ENCODE results near the gene NKX2-8.
"Not testable (repeated sequence)": the region's sequence is repeated elsewhere in the genome, so short reads cannot be mapped to it uniquely, and the experiment has no call there.

The NKX2-8 gene

GRCh38 chr14:36579573-36580140 lies 2.8 kb downstream of the NKX2-8 start:
- no peak for FAIRE-seq

- FAIRE-seq, result no peak
Measured at GRCh38 chr14:36579001-36579555, 3.3 kb downstream of the NKX2-8 start.

GRCh38 chr14:36570065-36570464 lies 12.3 kb downstream of the NKX2-8 start:
- no peak for FAIRE-seq

- no peak for FAIRE-seq
Measured at GRCh38 chr14:36556811-36557433, 25.5 kb downstream of the NKX2-8 start.

DNA sequence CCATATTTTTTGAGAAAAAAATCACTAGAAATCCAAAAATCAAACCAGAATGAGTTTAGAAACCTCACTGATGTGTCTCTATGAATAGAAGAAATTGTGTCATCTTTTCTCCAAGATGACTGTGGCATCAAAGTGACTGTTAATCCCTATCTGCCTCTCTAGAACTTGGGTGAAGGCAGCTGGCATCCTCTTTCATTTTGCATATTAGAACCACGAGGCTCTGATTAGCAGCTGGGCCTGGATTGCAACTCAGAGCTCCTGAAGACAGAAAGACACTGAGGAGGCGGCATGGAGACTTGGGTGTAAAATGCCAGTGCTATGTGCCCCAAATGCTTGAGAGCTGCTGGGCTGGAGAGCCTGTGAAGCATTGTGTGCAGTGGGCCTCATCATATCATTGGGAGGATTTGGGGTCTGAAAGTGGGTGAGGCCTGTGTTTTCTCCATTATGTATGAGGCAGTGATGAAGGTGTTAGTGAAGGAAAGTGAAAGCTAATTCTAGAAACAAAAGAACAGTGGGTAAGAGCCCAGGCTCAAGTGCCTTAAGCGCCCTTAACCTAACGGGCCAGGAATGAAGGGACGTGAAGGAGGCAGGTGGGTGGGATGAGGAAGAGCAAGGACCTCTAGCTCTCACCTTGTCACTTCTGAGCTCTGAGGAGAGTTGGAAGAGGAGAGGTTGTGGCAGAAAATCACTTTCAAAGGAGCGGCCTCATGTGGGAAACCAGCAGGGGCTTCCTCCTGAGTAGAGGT lies 26.2 kb downstream of the NKX2-8 start:
- FAIRE-seq, result no peak

- FAIRE-seq, result peak; percentile 100
Measured at GRCh38 chr14:36553656-36554260, 28.7 kb downstream of the NKX2-8 start.

DNA sequence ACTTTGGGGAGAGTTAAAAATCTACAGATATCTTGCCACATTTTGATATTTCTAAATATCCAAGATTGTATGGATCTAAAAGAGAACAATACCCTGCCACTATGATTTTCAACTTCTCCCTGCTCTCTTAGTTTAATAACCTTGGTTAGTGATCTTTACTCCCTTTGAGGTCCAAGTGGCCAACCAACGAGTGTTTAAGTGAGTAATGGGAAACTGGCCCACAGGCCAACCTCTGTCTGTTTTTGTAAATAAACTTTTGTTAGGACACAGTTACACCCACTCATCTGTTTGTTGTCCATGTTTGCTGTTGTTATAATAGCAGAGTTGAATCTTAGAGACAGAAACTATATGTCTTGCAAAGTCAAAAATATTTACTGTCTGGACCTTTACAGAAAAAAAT lies 31.5 kb downstream of the NKX2-8 start:
- no peak for FAIRE-seq

DNA sequence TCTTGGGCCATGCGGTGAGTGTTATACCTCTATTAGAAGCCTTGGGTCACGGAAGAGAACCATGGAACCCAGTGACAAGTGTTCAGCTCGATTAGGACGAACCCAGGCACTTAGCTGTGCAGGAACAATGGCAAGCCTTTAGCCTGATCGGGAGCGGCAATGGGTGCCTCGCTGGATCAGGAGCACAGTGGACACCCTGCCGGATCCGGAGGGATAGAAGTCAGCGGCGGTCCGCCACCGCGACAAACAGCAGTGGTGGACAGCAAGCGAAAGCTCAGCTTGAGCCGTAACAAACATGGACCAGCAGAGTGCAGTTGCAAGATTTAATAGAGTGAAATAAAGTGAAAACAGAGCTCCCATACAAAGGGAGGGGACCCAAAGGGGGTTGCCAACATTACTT lies 38.1 kb downstream of the NKX2-8 start:
- FAIRE-seq, result not testable (repeated sequence)

GRCh38 chr14:36538051-36538450 lies 44.4 kb downstream of the NKX2-8 start:
- FAIRE-seq, result no peak

Measured in islet of Langerhans (tissue), 1 donor.